HG03045 (cell line): ENCODE results near the gene AGAP5.
A peak's percentile ranks its signal among the peaks of the same experiment; 100 is the strongest.
"Not testable (repeated sequence)": the region's sequence is repeated elsewhere in the genome, so short reads cannot be mapped to it uniquely, and the experiment has no call there.

Source experiments
- ATAC-seq: cut with Tn5 transposase; IDR thresholded peaks from one replicate; pipeline ENCODE4 v1.9.1; 2021; ENCODE audit warnings: mild to moderate bottlenecking, moderate library complexity; ENCODE audit not compliant: unreplicated experiment

The AGAP5 gene

DNA sequence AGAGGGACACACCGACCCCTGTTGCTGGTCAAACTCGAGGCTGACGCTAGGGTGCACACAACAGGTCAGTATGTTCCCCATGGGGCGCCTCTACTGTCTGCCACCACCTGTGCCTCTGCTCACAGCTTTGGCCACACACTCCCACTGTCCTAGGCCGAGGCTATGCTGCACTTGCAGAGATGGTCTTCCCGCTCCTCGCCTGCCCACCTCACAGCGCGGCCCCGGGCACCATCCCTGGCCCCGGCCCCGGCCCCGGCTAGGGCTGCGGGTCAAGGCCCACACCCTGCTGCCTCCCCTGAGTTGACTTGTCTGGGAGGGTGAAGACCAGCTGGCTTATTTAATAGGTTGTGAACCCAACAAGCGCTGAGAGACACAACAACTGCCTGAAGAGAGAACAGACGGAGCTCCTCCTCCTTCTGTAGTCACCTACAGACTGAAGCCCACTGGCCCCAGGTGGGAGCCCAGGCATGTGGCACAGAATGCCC is at the start of gene AGAP5:
AGAP5 (minus strand) TSS at position 435 of the 485 bp plus-strand sequence; CDS start at position 81, 354 bp downstream.
- not testable (repeated sequence) for ATAC-seq

DNA sequence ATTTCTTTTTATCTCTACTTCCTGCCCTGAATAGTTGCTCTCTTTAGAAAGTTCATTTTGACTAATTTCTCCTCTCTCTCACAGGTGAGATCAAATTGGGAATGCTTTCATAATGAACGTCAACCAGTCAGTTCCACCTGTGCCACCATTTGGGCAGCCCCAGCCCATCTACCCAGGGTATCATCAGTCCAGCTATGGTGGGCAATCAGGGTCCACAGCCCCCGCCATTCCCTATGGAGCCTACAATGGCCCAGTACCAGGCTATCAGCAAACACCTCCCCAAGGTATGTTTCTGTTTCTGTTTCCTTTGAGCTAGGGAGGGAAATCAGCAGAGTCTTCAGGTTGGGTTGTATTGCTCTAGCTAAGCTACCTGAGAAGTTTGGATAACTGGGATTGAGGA is 48.8 kb upstream of the AGAP5 start:
- no peak for ATAC-seq

DNA sequence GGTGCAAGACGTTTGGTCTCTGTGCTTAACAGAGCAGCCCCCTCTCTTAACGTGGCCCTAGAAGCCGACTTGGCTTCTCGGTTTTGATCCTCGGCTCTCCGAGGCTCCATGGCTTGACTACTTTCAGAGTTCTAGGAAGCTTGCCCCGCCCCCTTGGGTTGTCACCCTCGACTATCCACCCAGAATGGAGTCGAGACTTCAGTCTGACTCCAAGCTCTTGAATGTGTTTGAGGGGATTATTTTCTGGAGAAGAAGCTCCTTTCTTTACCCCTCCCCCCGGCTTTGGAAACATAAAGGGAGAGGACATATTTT is 46.7 kb upstream of the AGAP5 start:
- ATAC-seq = peak; percentile 31

DNA sequence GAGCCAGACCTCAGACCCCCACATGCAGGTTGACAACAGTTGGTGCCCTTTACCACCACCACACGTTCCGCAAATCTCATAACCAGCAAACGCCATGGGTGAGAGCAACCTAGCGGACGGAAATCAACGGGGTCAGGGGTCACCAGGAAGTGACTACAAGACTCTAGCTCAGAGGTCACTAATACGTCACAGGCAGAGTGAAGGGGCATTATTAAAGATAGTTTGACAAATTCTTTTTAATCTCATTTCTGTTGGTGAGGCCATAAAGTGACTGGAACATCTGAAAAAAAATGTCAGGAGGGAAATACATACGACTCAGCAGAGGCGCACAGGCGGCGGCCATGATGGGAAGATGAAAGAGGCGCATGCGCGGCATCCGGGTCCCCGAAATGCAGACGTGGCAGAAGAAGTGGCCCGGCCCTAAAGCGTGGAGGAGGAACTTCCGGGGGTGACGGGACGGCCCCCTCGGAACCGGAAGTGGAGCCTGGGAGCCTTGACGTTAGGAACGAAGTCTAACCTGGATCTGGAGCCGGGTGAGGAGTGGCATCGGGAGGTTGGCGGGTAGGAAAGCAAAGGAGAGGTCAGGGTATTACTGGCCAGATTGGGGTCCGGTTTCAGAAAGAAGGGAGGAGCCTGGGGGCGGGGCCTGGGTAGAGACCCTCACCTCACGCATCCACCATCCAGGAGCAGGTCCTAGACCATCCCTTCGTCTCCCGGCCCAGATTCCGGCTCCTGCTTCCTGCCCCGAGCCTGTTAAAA is 46.2 kb upstream of the AGAP5 start, which contains the start of gene SEC24C:
SEC24C (plus strand) TSS at position 468 of the 759 bp plus-strand sequence. CDS start 2,461 bp downstream, outside the sequence.
- peak; percentile 87 for ATAC-seq

DNA sequence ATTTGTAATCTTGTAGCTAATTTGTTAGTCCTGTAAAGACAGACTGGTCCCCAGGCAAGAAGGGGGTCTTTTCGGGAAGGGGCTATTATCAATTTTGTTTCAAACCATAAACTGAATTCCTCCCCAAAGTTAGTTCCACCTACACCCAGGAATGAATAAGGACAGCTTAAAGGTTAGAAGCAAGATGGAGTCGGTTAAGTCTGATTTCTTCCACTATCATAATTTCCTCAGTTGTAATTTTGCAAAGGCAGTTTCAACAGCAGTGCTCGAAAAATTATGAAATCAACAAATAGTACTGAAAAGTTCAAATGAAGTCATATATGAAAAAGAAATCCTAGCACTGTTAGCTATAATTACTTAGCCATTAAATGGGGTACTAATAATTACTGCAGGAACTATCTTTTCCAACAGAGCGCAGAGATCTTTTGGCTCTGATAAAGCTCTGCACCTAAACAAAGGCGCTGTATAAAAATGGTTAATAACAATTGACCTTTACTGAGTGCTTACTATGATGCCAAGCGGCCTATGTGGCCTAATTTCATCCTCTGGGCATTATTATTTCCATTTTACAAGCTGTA is 45.5 kb upstream of the AGAP5 start:
- no peak for ATAC-seq

DNA sequence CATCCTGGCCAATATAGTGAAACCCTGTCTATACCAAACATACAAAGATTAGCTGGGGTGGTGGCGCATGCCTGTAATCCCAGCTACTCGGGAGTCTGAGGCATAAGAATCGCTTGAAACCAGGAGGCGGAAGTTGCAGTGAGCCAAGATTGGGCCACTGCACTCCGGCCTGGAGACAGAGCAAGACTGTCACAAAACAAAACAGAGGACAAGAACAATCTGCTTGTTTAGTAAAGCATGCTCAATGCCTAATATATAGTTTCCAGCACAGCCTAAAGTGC is 44.5 kb upstream of the AGAP5 start:
- ATAC-seq = no peak

DNA sequence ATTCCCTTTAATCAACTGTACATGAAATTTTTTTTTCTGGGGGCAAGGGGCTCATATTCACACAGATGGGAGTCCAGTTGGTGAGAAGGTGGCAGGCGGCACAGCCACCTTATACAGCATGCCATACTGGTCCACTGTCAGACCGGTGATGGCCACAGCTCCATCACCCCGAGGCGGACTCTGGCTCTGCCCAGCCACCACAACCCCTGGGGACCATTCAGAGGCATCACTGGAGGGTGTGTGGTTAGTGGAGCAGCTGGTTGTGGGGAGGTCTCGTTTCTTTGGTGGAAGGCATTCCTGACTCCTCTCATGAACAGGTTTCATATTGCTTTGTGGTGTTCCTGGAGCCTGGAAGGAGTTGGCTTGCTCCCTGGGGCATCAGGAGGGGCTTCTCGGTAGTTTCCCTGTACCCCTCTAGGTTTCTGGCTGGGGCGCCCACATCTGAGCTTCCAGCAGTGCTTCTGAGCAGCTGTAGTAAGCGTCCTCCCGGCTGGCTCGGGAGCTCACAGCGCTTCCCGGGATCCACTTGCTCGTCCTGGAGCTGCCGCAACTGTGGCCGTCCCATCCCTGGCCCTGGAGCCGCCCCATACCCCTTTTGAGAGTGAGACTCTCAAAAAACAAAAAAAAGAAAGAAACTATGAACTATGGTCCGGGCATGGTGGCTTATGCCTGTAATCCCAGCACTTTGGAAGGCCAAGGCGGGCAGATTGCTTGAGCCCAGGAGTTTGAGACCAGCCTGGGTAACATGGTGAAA is 42.8 kb upstream of the AGAP5 start:
- ATAC-seq = not testable (repeated sequence)

DNA sequence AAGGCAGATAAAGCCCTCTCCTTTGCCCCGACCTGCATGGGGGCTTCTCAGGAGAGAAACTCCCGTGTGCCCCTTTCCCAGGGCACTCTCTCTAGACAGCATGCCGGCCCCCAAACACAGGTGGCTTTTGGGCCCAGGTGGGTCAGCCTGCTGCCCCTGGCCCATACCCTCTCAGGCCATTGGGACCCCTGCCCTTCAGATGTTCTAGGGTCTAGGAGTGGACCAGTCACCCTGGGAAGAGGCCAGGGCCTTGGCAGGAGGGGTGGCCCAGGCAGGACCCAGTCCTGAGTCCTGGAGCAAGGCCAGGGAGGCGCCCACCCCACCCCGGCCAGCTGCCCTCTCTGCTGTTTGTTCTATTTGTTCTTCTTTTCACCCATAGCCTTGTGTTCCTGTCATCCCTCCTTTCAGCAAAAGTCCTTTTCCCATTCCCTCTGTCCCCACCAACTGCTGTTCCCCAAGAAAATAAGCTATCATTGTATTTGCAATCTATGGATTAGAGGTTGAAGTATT is 36.9 kb upstream of the AGAP5 start:
- no peak for ATAC-seq

DNA sequence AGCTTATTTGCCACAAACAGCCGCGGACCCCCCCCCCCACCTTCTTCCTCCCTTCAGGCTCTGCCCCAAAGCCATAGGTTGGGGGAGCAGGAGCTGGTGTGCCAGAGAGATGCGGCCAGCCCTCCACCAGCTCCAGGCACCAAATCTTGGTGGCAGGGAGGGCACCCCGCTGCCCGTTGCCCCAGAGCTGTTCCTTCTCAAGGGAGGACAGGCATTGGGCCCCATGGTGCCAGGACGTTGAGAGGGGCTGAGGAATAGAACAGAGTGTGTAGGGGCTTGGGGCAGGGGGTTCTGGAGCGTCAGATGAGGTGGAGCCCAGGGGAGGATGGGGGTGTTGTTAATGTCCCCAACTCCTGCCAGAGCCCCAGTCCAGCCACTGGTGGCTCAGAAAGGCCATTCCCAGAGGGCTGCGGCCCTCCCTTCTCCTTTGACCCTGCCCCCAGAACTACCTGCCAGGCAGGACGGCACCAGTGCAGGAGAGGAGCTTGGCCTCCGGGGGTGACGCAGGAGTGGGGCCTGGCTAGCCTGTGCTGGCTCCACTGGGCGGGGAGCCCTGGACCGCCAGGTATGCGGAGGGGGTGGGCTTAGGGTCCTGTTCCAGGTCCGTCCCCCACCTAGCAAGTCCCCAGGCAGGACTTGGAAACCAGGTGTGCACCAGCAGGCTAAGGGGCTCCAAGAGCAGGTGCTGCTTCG is 36.3 kb upstream of the AGAP5 start:
- ATAC-seq = no peak

DNA sequence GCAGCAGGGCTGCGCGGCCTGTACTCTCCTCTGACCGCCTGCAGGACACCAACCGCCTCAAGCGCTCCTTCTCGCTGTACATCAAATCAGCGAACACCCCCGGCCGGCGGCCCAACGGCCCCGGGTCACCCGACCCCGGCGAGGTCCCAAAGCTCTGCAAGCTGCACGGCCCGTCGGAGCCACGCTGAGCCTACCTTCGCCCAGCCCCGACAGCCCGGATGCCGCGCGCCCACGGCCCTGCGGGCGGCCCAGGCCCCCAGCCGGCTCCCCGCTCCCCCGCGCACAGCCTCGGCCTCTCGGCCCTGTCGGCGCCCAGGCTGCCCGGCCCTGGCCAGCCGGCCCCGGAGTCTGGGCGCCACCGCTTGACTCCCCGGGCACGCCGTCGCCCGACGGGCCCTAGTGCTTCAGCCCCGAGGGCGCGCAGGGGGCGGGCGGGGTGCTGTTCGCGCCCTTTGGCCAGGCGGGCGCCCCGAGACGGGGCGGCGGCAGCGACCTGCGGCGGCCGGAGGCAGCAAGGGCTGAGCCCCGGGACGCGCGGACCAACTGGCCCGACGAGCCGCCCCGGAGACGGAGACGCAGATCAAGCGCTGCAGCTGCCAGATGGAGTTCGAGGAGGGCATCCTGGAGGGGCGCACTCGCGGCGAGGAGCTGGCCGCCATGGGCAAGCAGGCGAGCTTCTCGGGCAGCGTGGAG is 35.2 kb upstream of the AGAP5 start:
- no peak for ATAC-seq

DNA sequence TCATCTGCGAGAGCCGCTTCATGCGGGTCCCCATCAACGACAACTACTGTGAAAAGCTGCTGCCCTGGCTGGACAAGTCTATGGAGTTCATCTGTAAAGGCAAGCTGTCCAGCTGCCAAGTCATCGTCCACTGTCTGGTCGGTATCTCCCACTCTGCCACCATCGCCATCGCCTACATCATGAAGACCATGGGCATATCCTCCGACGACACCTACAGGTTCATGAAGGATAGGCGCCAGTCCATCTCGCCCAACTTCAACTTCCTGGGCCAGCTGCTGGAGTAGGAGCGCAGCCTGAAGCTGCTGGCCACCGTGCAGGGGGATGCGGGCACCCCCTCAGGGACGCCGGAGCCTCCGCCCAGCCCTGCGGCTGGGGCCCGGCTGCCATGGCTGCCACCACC is 34.5 kb upstream of the AGAP5 start:
- no peak for ATAC-seq

DNA sequence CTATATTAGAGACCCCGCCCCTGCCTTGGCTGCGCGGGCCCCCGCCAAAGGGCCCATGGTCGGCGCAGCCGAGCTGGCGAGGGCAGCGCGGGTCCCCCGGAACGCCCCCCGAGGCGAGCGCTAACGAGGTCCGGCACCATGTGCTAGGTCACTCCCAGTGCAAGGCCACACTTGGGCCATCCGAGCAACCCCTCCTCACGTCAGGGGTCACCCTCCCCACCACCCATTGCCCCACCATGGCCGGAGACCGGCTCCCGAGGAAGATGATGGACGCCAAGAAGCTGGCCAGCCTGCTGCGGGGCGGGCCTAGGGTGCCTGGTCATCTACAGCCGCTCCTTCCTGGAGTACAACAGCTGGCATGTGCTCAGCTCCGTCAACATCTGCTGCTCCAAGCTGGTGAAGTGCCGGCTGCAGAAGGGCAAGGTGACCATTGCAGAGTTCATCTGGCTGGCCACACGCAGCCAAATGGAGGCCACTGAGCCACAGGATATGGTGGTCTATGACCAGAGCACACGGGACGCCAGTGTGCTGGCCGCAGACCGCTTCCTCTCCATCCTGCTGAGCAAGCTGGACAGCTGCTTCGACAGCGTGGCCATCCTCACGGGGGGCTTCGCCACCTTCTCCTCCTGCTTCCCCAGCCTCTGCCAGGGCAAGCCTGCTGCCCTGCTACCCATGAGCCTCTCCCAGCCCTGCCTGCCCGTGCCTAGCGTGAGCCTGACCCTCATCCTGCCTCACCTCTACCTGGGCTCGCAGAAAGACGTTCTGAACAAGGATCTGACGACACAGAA is 33.9 kb upstream of the AGAP5 start:
- ATAC-seq = no peak

DNA sequence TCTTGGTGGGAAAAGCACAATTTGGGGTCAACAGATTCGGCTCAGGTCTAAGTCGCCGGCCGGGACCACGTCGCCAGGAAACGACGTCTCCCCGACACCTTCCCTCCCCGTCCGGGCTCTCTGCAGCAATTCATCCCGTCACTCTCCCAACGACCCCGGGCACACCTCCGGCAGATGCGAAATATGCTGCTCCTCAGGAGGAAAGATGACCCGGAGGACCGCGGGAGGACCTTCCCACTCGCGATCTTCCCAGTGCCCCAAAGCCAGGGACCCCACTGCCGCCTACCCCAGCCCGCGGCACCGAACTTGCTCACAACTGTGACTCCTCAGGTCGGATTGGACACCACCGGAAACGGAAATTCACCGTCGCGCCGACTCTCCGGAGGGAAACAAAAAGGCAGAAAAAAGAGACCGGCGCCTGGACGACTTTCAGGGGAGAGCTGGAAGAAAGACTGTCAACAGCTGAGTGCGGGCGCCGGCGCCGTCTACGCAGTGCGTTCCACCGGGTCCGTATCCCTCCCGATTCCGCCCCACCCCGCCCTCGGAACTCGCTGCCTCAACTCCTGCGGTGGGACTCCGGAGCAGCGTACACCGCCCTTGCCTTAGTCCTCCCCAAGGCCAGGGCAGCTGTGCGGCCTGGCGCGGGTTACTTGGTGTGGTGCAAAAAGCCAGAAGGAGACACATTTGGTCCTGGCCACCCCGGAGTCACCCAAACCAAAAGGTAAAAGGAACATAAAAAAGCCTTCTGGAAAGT is 32.4 kb upstream of the AGAP5 start:
- ATAC-seq = peak; percentile 86

DNA sequence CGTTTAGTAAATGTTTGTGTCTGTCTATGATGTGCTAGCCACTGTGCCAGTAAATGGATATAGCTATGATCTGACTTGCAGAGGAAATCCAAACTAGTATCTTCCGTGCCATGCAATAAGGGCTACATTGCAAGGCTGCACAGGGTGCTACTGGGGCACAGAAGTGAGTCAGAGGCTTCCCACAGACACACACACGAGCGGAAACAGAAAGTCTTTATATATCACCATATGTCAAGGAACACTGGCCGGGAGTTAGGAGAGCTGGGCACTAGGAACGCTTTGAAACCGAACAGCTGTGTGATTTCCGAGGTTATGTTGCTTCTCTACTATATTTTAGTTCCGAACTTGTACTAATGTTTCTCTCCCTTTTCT is 31.9 kb upstream of the AGAP5 start:
- ATAC-seq = not testable (repeated sequence)

DNA sequence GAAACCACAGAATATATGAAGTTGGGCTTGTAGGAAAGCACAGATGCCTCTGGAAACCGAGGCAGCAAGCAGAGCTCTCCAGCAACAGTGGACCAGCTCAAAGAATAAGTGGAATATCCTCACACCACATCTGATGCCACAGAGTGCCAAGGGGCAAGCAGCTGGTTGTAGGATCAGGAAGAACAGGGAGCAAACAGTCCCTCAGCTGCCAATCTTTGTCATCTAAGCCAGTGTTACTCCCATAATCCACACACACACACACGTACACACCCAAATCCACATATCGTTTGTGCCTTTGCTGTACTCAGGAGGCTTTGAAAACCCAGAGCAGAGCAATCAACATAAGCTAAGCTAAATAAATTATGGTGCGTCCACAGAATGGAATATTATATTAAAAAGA is 25.6 kb upstream of the AGAP5 start:
- ATAC-seq = no peak

DNA sequence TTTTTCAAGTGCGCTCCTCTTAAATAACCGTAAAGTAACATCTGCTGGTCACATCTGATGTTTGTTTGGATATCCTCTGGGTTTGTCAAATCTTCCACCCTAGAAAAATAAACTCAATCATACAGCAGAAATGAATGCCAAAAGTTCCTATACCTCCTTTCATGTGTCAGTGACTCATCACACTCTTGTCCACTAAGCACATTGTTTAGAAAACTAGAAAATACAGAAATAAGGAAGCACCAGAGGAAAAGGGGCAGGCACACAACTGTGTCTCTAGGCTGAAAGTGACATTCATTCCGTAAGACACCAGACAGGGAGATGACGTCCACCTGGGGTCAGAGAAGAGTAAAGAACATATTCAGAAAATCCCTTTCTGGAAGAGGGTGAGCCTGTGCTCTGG is 22.7 kb upstream of the AGAP5 start:
- ATAC-seq = not testable (repeated sequence)

DNA sequence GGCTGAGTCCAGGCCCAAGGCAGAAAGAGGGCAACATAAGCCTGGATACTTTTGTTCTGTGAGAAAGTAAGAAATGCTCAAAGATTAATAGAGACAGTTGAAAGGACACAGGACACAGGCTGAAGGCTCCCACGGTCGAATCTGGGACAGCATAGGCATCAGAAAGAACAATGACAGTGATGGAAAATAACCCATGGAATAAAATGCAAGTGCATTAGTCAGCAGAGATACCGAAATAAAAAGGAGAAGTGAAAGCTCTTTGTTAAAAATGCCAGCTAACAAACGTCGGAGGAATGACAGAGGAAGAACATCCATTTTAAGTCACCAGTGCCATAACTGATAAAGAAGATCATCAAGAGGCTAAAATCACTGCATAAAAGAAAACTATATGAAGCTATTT is 19.6 kb upstream of the AGAP5 start:
- ATAC-seq = no peak

DNA sequence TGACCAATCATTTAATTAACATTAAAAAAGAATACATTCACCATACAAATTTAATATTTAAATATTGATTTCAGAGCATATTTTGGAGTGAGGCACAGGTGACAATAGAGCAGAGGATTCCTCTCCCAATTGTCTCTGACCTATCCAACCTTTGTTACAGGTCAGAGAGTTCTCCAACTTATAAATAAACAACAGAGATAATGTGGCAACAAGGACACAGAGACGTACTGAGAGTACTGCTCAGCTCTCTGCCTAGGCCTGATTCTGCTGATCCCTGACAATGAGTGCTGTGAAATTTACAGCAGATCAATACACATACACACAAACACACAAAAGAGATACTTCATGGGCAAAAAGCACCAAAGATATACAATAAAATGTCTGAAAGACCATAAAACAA is 18.3 kb upstream of the AGAP5 start:
- ATAC-seq = no peak
